ENCODE results near the gene NYAP2. TPM values are rescaled to one million over a fixed set of nuclear protein-coding genes. Genes with fewer than 3 reads are reported as not detected.

Gene NYAP2
- total RNA-seq, 1 donor from 2014 or later = not detected

DNA sequence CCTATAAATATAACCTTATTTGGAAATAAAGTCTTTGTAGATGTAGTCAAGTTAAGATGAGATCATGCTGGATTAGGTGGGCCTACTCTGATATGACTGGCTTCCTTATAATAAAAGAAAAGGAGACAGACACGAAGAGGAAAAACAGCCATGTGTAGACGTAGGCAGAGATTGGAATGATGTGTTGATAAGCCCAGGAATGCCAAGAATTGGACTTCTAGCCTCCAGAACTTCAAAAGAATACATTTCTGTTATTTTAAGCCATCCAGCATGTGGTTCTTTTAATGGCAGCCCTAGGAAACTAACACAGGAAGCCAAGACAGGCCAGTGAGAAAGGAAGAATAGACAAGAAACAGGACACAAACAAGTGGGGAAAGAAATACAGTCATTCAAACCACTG lies 68.6 kb downstream of the NYAP2 start:
- TF ChIP-seq, protein P1, sequence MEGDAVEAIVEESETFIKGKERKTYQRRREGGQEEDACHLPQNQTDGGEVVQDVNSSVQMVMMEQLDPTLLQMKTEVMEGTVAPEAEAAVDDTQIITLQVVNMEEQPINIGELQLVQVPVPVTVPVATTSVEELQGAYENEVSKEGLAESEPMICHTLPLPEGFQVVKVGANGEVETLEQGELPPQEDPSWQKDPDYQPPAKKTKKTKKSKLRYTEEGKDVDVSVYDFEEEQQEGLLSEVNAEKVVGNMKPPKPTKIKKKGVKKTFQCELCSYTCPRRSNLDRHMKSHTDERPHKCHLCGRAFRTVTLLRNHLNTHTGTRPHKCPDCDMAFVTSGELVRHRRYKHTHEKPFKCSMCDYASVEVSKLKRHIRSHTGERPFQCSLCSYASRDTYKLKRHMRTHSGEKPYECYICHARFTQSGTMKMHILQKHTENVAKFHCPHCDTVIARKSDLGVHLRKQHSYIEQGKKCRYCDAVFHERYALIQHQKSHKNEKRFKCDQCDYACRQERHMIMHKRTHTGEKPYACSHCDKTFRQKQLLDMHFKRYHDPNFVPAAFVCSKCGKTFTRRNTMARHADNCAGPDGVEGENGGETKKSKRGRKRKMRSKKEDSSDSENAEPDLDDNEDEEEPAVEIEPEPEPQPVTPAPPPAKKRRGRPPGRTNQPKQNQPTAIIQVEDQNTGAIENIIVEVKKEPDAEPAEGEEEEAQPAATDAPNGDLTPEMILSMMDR (IDR thresholded peaks at IDR 0.05; ENCODE audit: insufficient read depth, low read length, poor library complexity, severe bottlenecking) = no peak
- no peak for DNase-seq (ENCODE audit: low read depth)
- no peak overlapping the region for H3K4me3 ChIP-seq (ENCODE audit: low read depth, low read length)
- H3K36me3 ChIP-seq (ENCODE audit: control insufficient read depth, insufficient read depth, low read length) = no peaks in the 10 kb centered on the region
- no peaks in the 10 kb centered on the region for H3K27me3 ChIP-seq (ENCODE audit: control insufficient read depth, insufficient read depth, low read length)

DNA sequence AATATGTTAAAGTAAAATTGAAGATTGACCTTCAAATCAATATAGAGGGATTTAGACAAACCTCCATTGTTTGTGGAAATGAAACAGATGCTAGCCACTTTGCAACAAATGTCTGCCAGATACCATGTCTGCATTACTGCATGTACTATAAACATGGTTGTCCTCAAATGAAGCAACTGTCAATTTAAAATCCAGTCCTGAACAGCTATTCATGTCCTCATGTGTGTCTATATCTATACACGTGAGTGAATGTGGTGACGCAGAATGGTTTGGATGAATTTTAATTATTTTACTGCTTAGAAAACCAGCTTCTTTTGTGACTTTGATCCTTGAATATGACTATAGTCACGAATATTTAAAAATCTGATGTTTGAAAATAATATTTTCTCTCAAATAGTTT lies 71.5 kb downstream of the NYAP2 start:
- Histone ChIP-seq H3K4me3 (ENCODE audit: low read depth, low read length) (no peak overlapping the region), H3K36me3 (ENCODE audit: control insufficient read depth, insufficient read depth, low read length) (no peaks in the 10 kb centered on the region), H3K27me3 (ENCODE audit: control insufficient read depth, insufficient read depth, low read length) (no peaks in the 10 kb centered on the region)
- TF ChIP-seq, protein P1 (IDR thresholded peaks at IDR 0.05; ENCODE audit: insufficient read depth, low read length, poor library complexity, severe bottlenecking) = no peak
- DNase-seq (ENCODE audit: low read depth) = no peak

DNA sequence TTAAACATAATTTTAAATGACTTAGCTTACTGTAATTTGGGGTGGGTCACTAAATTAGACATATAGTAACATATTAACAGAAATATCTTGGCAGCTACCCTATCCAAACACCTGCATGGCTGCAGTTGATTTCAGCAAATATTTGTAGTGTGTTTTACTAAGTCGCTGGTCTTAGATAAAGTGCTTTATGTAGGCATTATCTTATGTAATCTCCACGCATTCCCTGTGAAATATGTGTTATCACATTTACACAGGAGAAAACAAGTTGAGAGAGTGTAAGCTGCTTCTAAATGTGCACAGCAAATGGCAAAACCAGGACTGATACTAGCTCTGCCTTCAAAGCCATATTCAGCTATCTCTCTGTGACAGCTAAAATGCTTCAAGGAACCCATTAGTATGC lies 72.0 kb downstream of the NYAP2 start:
- Histone ChIP-seq H3K27me3 (ENCODE audit: control insufficient read depth, insufficient read depth, low read length) (no peaks in the 10 kb centered on the region), H3K36me3 (ENCODE audit: control insufficient read depth, insufficient read depth, low read length) (no peaks in the 10 kb centered on the region), H3K4me3 (ENCODE audit: low read depth, low read length) (no peak overlapping the region)
- TF ChIP-seq, protein P1 (IDR thresholded peaks at IDR 0.05; ENCODE audit: insufficient read depth, low read length, poor library complexity, severe bottlenecking) = no peak
- no peak for DNase-seq (ENCODE audit: low read depth)

DNA sequence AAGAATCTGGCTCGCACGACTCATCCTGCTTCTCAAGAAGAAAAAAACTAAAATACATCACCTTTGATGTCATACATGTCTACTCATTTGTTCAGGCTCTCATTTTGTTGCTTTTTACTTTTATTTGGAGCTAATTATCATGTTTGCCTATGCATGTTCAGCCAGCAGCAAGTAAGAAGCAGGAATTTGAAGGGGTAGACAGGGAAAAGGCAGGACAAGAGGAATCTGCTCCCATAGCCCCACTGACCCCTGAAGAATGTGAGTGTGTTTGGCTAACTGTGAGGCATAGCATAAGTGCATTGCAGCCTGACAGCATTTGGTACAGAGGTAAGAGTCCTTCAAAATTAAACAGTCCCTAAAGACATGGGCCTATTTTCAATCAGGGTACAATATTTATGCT lies 72.7 kb downstream of the NYAP2 start:
- H3K27me3 ChIP-seq (ENCODE audit: control insufficient read depth, insufficient read depth, low read length) = no peaks in the 10 kb centered on the region
- no peaks in the 10 kb centered on the region for H3K36me3 ChIP-seq (ENCODE audit: control insufficient read depth, insufficient read depth, low read length)
- TF ChIP-seq, protein P1 (IDR thresholded peaks at IDR 0.05; ENCODE audit: insufficient read depth, low read length, poor library complexity, severe bottlenecking) = no peak
- DNase-seq (ENCODE audit: low read depth) = no peak
- H3K4me3 ChIP-seq (ENCODE audit: low read depth, low read length) = no peak overlapping the region

DNA sequence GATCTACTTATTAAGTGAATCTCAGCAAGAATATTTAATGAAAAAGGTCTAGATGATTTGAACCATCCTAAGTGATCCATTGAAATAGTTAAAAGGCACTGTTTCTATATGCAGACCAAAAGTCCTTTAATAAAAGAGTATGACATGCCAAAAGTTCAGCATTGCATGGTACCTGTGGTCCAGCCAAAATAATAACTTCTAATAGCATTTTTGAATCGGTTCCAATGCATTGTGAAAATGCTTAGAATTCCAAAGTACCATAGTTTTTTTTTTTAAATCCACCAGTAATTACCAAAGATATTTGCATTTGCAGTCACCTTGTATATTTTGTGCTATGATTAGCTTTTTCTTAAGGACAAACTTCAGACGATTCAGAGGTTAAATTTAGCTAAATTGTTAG lies 79.9 kb downstream of the NYAP2 start:
- no peak overlapping the region for H3K4me3 ChIP-seq (ENCODE audit: low read depth, low read length)
- TF ChIP-seq, protein P1 (IDR thresholded peaks at IDR 0.05; ENCODE audit: insufficient read depth, low read length, poor library complexity, severe bottlenecking) = no peak
- DNase-seq (ENCODE audit: low read depth) = no peak

DNA sequence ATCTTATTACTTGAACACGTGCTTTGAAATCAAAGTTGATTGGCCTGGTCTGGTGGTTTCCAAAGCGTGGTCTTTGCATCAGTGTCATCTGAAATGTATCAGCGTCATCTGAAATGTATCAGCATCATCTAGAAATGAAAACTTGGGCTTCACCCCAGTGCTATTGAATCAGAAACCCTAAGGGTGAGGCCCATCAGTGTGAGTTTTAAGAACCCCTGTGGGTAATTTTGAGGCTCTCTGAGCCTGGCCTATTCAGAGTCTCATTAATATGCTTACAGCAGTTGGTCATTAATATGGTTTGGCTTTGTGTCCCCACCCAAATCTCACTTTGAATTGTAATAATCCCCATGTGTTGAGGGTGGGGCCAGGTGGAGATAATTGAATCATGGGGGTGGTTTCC lies 85.2 kb downstream of the NYAP2 start:
- DNase-seq (ENCODE audit: low read depth) = no peak
- TF ChIP-seq, protein P1 (IDR thresholded peaks at IDR 0.05; ENCODE audit: insufficient read depth, low read length, poor library complexity, severe bottlenecking) = no peak
- H3K27me3 ChIP-seq (ENCODE audit: control insufficient read depth, insufficient read depth, low read length) = no peaks in the 10 kb centered on the region
- no peaks in the 10 kb centered on the region for H3K36me3 ChIP-seq (ENCODE audit: control insufficient read depth, insufficient read depth, low read length)
- no peak overlapping the region for H3K4me3 ChIP-seq (ENCODE audit: low read depth, low read length)

More for the DNA sequence above, 79.9 kb downstream of the NYAP2 start:
- no peaks in the 10 kb centered on the region for H3K36me3 ChIP-seq (ENCODE audit: control insufficient read depth, insufficient read depth, low read length)
- no peaks in the 10 kb centered on the region for H3K27me3 ChIP-seq (ENCODE audit: control insufficient read depth, insufficient read depth, low read length)
